Osteocyte (in vitro differentiated cells): Measurements from ENCODE around the gene OBP2B. TPM values are rescaled to one million over a fixed set of nuclear protein-coding genes. Genes with fewer than 3 reads are reported as not detected.

Experiments
- DNase-seq: peaks from one replicate; pipeline ENCODE4 v3.0.0; 2021; ENCODE audit warnings: mixed read lengths; ENCODE audit not compliant: unreplicated experiment; ENCODE audit errors: extremely low spot score
- H3K27ac Mint-ChIP-seq: one replicate; pipeline ENCODE4 v1.8.0; 2021; ENCODE audit warnings: mild to moderate bottlenecking, mixed read lengths; ENCODE audit not compliant: unreplicated experiment
- H3K27me3 Mint-ChIP-seq: one replicate; pipeline ENCODE4 v1.8.0; 2021; ENCODE audit warnings: mixed read lengths; ENCODE audit not compliant: unreplicated experiment
- H3K36me3 Mint-ChIP-seq: one replicate; pipeline ENCODE4 v1.8.0; 2021; ENCODE audit warnings: mixed read lengths; ENCODE audit not compliant: unreplicated experiment
- H3K4me1 Mint-ChIP-seq: one replicate; pipeline ENCODE4 v1.8.0; 2021; ENCODE audit warnings: mixed read lengths; ENCODE audit not compliant: unreplicated experiment
- H3K4me3 Mint-ChIP-seq: one replicate; pipeline ENCODE4 v1.8.0; 2021; ENCODE audit warnings: mild to moderate bottlenecking, moderate library complexity, mixed read lengths; ENCODE audit not compliant: unreplicated experiment
- H3K9me3 Mint-ChIP-seq: one replicate; pipeline ENCODE4 v1.8.0; 2021; ENCODE audit warnings: mixed read lengths; ENCODE audit not compliant: unreplicated experiment
- total RNA-seq: library from RNA; stranded (reverse); gene quantifications from 2 replicates; pipeline ENCODE4 v1.2.1, GENCODE V29; 2021
- TF ChIP-seq, protein P1 (sequence below): fragments of 200-600 bp; sonication (generic); IDR thresholded peaks from 2 replicates; pipeline ENCODE4 v1.5.0; 2021; ENCODE audit warnings: antibody characterized with exemption, mild to moderate bottlenecking, moderate library complexity

OBP2B gene
- total RNA-seq, 1 donor from 2014 or later = not detected

DNA sequence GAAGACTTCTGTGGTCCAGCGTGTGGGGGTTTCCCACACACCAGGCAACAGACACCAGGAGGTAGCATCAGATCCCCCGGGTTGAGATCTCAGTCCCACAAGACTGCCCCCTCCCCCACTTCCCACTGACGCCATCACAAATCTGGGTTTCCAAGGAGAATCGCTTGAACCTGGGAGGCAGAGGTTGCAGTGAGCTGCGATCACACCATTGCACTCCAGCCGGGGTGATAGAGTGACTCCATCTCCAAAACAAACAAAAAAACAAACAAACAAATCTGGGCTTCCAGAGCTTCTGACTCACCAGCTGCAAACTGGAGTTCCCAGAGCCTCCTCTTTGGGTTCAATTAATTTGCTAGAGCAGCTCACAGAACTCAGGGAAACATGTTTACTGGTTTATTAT lies 40.6 kb downstream of the OBP2B start:
- no peak overlapping the region for H3K4me3 Mint-ChIP-seq
- DNase-seq = no peak
- H3K27ac Mint-ChIP-seq = no peak overlapping the region
- no peaks in the 10 kb centered on the region for H3K36me3 Mint-ChIP-seq
- H3K4me1 Mint-ChIP-seq = peaks cover 6% of the 10 kb centered on the region
- H3K9me3 Mint-ChIP-seq = no peaks in the 10 kb centered on the region
- H3K27me3 Mint-ChIP-seq = peaks cover 11% of the 10 kb centered on the region
- TF ChIP-seq, protein P1, sequence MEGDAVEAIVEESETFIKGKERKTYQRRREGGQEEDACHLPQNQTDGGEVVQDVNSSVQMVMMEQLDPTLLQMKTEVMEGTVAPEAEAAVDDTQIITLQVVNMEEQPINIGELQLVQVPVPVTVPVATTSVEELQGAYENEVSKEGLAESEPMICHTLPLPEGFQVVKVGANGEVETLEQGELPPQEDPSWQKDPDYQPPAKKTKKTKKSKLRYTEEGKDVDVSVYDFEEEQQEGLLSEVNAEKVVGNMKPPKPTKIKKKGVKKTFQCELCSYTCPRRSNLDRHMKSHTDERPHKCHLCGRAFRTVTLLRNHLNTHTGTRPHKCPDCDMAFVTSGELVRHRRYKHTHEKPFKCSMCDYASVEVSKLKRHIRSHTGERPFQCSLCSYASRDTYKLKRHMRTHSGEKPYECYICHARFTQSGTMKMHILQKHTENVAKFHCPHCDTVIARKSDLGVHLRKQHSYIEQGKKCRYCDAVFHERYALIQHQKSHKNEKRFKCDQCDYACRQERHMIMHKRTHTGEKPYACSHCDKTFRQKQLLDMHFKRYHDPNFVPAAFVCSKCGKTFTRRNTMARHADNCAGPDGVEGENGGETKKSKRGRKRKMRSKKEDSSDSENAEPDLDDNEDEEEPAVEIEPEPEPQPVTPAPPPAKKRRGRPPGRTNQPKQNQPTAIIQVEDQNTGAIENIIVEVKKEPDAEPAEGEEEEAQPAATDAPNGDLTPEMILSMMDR = no peak

DNA sequence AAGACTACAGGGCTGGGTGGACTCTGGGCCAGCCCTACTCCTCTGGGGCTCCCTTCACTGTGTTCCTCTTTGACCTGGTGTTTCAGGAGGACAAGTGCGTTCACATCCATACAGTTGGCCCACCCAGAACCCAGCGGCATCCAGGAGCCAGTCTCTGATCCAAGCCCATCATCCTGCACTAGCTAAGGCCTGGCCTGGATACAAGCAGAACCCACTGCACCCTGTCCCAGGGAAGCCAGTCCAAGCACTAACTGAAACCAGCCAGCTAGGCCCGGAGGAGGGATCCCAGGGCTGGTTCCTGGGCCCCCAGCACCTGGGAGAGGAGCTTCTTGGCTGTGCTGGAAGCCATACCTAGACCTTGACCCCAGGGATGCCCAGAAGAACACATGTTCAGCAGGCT lies 41.3 kb downstream of the OBP2B start:
- DNase-seq = no peak
- peaks cover 6% of the 10 kb centered on the region for H3K4me1 Mint-ChIP-seq

DNA sequence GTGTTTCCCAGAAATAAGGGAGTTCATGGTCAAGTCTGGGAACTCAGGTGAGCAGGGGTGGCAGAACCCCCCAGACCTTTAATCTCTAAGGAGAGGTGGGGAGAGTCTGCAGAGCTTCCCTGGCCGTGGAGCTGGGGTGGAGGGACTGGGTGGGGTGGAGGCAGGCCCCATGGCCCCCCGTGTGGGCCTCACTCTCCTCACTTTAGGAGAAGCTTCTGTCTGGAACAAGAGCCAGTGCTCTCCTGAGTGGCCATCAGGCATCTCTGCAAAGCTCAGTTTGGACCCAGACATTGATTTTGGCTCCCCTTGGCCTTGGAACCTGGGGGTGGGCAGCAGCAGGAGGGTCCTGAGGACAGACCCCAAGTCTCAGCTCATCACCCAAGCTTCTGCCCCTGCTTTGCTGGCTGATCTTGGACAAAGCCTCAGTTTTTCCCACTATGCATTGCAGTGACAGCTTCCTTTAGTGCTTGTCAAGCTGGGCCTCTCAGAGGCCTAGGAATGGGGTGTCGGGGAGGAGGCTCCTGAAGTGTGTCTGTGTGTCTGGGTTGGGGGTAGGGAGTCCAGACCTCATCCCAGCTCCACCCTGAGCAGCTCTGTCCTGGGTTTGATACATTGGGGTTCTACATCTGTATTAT lies 41.8 kb downstream of the OBP2B start:
- no peak overlapping the region for H3K4me3 Mint-ChIP-seq
- DNase-seq = no peak
- no peaks in the 10 kb centered on the region for H3K36me3 Mint-ChIP-seq
- H3K4me1 Mint-ChIP-seq = peaks cover 6% of the 10 kb centered on the region
- no peak overlapping the region for H3K27ac Mint-ChIP-seq
- H3K9me3 Mint-ChIP-seq = no peaks in the 10 kb centered on the region
- H3K27me3 Mint-ChIP-seq = peaks cover 7% of the 10 kb centered on the region
- TF ChIP-seq, protein P1 = no peak

More for the DNA sequence above, 41.3 kb downstream of the OBP2B start:
- no peak overlapping the region for H3K27ac Mint-ChIP-seq
- no peaks in the 10 kb centered on the region for H3K36me3 Mint-ChIP-seq
- peaks cover 8% of the 10 kb centered on the region for H3K27me3 Mint-ChIP-seq
- TF ChIP-seq, protein P1 = no peak
- H3K9me3 Mint-ChIP-seq = no peaks in the 10 kb centered on the region
- H3K4me3 Mint-ChIP-seq = no peak overlapping the region

DNA sequence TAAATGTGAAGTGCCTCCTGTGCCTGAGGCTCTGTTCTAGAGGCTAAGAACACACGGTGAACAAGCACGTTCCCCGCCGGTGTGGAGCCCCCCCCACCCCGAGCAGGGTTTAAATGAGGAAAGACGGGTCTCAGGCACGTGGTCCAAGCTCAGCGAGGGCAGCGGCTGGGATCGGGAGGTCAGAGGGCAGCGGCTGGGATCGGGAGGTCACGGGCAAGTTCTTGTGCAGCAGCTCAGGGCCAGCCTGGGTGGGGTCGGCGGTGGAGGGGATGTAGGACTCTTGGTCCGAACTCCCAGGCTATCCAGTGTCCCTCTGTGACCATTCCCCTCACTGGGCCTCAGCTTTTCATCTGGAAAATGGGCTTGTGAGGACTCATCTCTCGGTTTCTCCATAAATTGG lies 42.7 kb downstream of the OBP2B start:
- peaks cover 6% of the 10 kb centered on the region for H3K4me1 Mint-ChIP-seq
- H3K4me3 Mint-ChIP-seq = no peak overlapping the region
- no peaks in the 10 kb centered on the region for H3K9me3 Mint-ChIP-seq
- DNase-seq = no peak
- H3K27me3 Mint-ChIP-seq = peaks cover under 1% of the 10 kb centered on the region
- TF ChIP-seq, protein P1 = no peak
- H3K36me3 Mint-ChIP-seq = no peaks in the 10 kb centered on the region
- H3K27ac Mint-ChIP-seq = no peak overlapping the region

DNA sequence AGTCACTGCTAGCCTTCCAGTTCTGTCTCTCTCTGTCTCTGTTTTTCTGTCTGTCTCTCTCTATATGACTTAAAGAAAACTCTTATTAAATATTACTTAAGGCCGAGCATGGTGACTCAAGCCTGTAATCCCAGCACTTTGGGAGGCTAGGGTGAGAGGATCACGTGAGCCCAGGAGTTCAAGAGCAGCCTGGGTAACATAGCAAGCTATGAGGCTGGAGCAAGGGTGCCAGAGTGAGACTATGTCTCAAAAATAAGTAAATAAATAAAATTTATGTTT lies 43.7 kb downstream of the OBP2B start:
- H3K4me1 Mint-ChIP-seq = peaks cover 6% of the 10 kb centered on the region
- no peak overlapping the region for H3K27ac Mint-ChIP-seq
- no peaks in the 10 kb centered on the region for H3K9me3 Mint-ChIP-seq
- H3K4me3 Mint-ChIP-seq = no peak overlapping the region
- DNase-seq = no peak
- H3K27me3 Mint-ChIP-seq = no peaks in the 10 kb centered on the region
- no peaks in the 10 kb centered on the region for H3K36me3 Mint-ChIP-seq
- TF ChIP-seq, protein P1 = no peak
